Activated B cell treated with CpG ODN at 0.5 μM for 24 hours (primary cell): Measurements from ENCODE around the gene GOLGA6L24. TPM values are rescaled to one million over a fixed set of nuclear protein-coding genes. Genes with fewer than 3 reads are reported as not detected.
"Not testable (repeated sequence)": the region's sequence is repeated elsewhere in the genome, so short reads cannot be mapped to it uniquely, and the experiment has no call there.

Source experiments
- ATAC-seq: fragments of 200-7000 bp; cut with Tn5 transposase; one replicate; pipeline ENCODE4 v1.10.0; 2021; ENCODE audit warnings: low read depth, mild to moderate bottlenecking, moderate library complexity
- CTCF ChIA-PET: fragments of 350-600 bp; sonication (Branson Sonifier 250); formaldehyde crosslinking; loops from one replicate; lab custom pipeline; 2021; ENCODE audit warnings: antibody characterized with exemption; lab: Charles Lee
- POLR2A ChIA-PET: fragments of 350-600 bp; sonication (Branson Sonifier 250); formaldehyde crosslinking; loops from one replicate; lab custom pipeline; 2021; ENCODE audit warnings: antibody characterized with exemption; lab: Charles Lee
- DNase-seq: peaks from one replicate; pipeline ENCODE4 v3.0.0; 2022
- H3K27ac Mint-ChIP-seq: one replicate; pipeline ENCODE4 v1.8.0; 2020; ENCODE audit warnings: mixed read lengths
- H3K27me3 Mint-ChIP-seq: one replicate; pipeline ENCODE4 v1.8.0; 2021; ENCODE audit warnings: mixed read lengths
- H3K36me3 Mint-ChIP-seq: one replicate; pipeline ENCODE4 v1.8.0; 2021; ENCODE audit warnings: low read depth, mixed read lengths
- H3K4me1 Mint-ChIP-seq: one replicate; pipeline ENCODE4 v1.8.0; 2021; ENCODE audit warnings: mixed read lengths
- H3K4me3 Mint-ChIP-seq: one replicate; pipeline ENCODE4 v1.8.0; 2020; ENCODE audit warnings: mild to moderate bottlenecking, mixed read lengths
- H3K9me3 Mint-ChIP-seq: one replicate; pipeline ENCODE4 v1.8.0; 2020; ENCODE audit warnings: mixed read lengths
- intact Hi-C: fragments of 100-400 bp; cut with micrococcal nuclease; formaldehyde crosslinking; loops from one replicate; pipeline ENCODE4 v1.15.1; 2024
- total RNA-seq: library from RNA; stranded (reverse); gene quantifications from 2 replicates; pipeline ENCODE4 v1.2.3, GENCODE V29; 2022

Gene GOLGA6L24
- not detected in 2 replicates for total RNA-seq

GRCh38 chr15:28357984-28358383 lies at the start of gene GOLGA6L24:
Gene GOLGA6L24, minus strand, starts transcription at chr15:28358084. Its CDS starts 61 bp downstream, at chr15:28358023.
- H3K9me3 Mint-ChIP-seq, POLR2A ChIA-PET, H3K27me3 Mint-ChIP-seq, CTCF ChIA-PET, intact Hi-C loops, H3K36me3 Mint-ChIP-seq, DNase-seq, H3K27ac Mint-ChIP-seq, H3K4me3 Mint-ChIP-seq, H3K4me1 Mint-ChIP-seq, ATAC-seq: not testable (repeated sequence)

GRCh38 chr15:28402774-28403435 lies 45.0 kb upstream of the GOLGA6L24 start:
- H3K4me1 Mint-ChIP-seq, ATAC-seq, H3K9me3 Mint-ChIP-seq, H3K4me3 Mint-ChIP-seq, intact Hi-C loops, H3K36me3 Mint-ChIP-seq, DNase-seq, POLR2A ChIA-PET, CTCF ChIA-PET, H3K27me3 Mint-ChIP-seq, H3K27ac Mint-ChIP-seq: not testable (repeated sequence)

GRCh38 chr15:28396022-28396421 lies 38.1 kb upstream of the GOLGA6L24 start:
- CTCF ChIA-PET, H3K4me1 Mint-ChIP-seq, H3K27me3 Mint-ChIP-seq, ATAC-seq, POLR2A ChIA-PET, DNase-seq, H3K4me3 Mint-ChIP-seq, H3K27ac Mint-ChIP-seq, intact Hi-C loops, H3K36me3 Mint-ChIP-seq, H3K9me3 Mint-ChIP-seq: not testable (repeated sequence)

- CTCF ChIA-PET, H3K4me3 Mint-ChIP-seq, H3K27me3 Mint-ChIP-seq, H3K36me3 Mint-ChIP-seq, ATAC-seq, H3K9me3 Mint-ChIP-seq, H3K27ac Mint-ChIP-seq, POLR2A ChIA-PET, H3K4me1 Mint-ChIP-seq, DNase-seq, intact Hi-C loops: not testable (repeated sequence)
Observed at GRCh38 chr15:28380053-28380452, 22.2 kb upstream of the GOLGA6L24 start.

GRCh38 chr15:28378364-28378763 lies 20.5 kb upstream of the GOLGA6L24 start, which contains the start of gene GOLGA8F:
Gene GOLGA8F, plus strand, starts transcription at chr15:28378664. Its CDS starts 98 bp downstream, at chr15:28378762.
- H3K4me3 Mint-ChIP-seq, ATAC-seq, POLR2A ChIA-PET, H3K4me1 Mint-ChIP-seq, H3K36me3 Mint-ChIP-seq, H3K27me3 Mint-ChIP-seq, H3K9me3 Mint-ChIP-seq, intact Hi-C loops, CTCF ChIA-PET, DNase-seq, H3K27ac Mint-ChIP-seq: not testable (repeated sequence)

- DNase-seq, H3K27me3 Mint-ChIP-seq, H3K9me3 Mint-ChIP-seq, H3K36me3 Mint-ChIP-seq, H3K4me3 Mint-ChIP-seq, CTCF ChIA-PET, POLR2A ChIA-PET, H3K27ac Mint-ChIP-seq, intact Hi-C loops, ATAC-seq, H3K4me1 Mint-ChIP-seq: not testable (repeated sequence)
Observed at GRCh38 chr15:28365502-28365901, 7.6 kb upstream of the GOLGA6L24 start.

GRCh38 chr15:28322129-28322588 lies 35.7 kb downstream of the GOLGA6L24 start, which contains the start of gene HERC2:
Gene HERC2, minus strand, starts transcription at chr15:28322179. Its CDS starts 746 bp downstream, at chr15:28321433.
- POLR2A ChIA-PET, ATAC-seq, H3K9me3 Mint-ChIP-seq, intact Hi-C loops, H3K36me3 Mint-ChIP-seq, DNase-seq, CTCF ChIA-PET, H3K27me3 Mint-ChIP-seq, H3K4me1 Mint-ChIP-seq: not testable (repeated sequence)
- H3K27ac Mint-ChIP-seq = peak within 1 kb of the TSS; percentile 93
- peak within 1 kb of the TSS; percentile 99 for H3K4me3 Mint-ChIP-seq

- ATAC-seq, H3K27me3 Mint-ChIP-seq, H3K36me3 Mint-ChIP-seq, intact Hi-C loops, H3K9me3 Mint-ChIP-seq, H3K4me1 Mint-ChIP-seq, POLR2A ChIA-PET, CTCF ChIA-PET: not testable (repeated sequence)
- Mint-ChIP-seq H3K4me3 (peak overlapping the region; percentile 99), H3K27ac (peak overlapping the region; percentile 93)
- peak; percentile 23 for DNase-seq
Observed at GRCh38 chr15:28321358-28322078, 36.4 kb downstream of the GOLGA6L24 start.

- POLR2A ChIA-PET, intact Hi-C loops, H3K4me3 Mint-ChIP-seq, H3K4me1 Mint-ChIP-seq, ATAC-seq, H3K27me3 Mint-ChIP-seq, H3K27ac Mint-ChIP-seq, CTCF ChIA-PET, H3K9me3 Mint-ChIP-seq, DNase-seq: not testable (repeated sequence)
- peaks cover 18% of the 10 kb centered on the region for H3K36me3 Mint-ChIP-seq
Observed at GRCh38 chr15:28319725-28320124, 38.2 kb downstream of the GOLGA6L24 start.

- H3K4me3 Mint-ChIP-seq, CTCF ChIA-PET, POLR2A ChIA-PET, H3K4me1 Mint-ChIP-seq, H3K27me3 Mint-ChIP-seq, H3K27ac Mint-ChIP-seq, ATAC-seq, H3K9me3 Mint-ChIP-seq, DNase-seq, intact Hi-C loops: not testable (repeated sequence)
- peaks cover 22% of the 10 kb centered on the region for H3K36me3 Mint-ChIP-seq
Observed at GRCh38 chr15:28318828-28319227, 39.1 kb downstream of the GOLGA6L24 start.

GRCh38 chr15:28318122-28318521 lies 39.8 kb downstream of the GOLGA6L24 start:
- intact Hi-C loops, H3K9me3 Mint-ChIP-seq, ATAC-seq, CTCF ChIA-PET, H3K27me3 Mint-ChIP-seq, H3K4me3 Mint-ChIP-seq, DNase-seq, POLR2A ChIA-PET, H3K27ac Mint-ChIP-seq, H3K4me1 Mint-ChIP-seq: not testable (repeated sequence)
- peaks cover 22% of the 10 kb centered on the region for H3K36me3 Mint-ChIP-seq

GRCh38 chr15:28316958-28317357 lies 40.9 kb downstream of the GOLGA6L24 start:
- not testable (repeated sequence) for H3K4me3 Mint-ChIP-seq

More at GRCh38 chr15:28316958-28317357, 40.9 kb downstream of the GOLGA6L24 start:
- CTCF ChIA-PET, intact Hi-C loops, H3K9me3 Mint-ChIP-seq, H3K27ac Mint-ChIP-seq, ATAC-seq, DNase-seq, POLR2A ChIA-PET, H3K4me1 Mint-ChIP-seq, H3K27me3 Mint-ChIP-seq: not testable (repeated sequence)
- peaks cover 24% of the 10 kb centered on the region for H3K36me3 Mint-ChIP-seq
